ENCODE results near the gene HS6ST1. TPM values are rescaled to one million over a fixed set of nuclear protein-coding genes. Genes with fewer than 3 reads are reported as not detected.
"Not testable (repeated sequence)": the region's sequence is repeated elsewhere in the genome, so short reads cannot be mapped to it uniquely, and the experiment has no call there.

Gene HS6ST1
- total RNA-seq, 1 experiment from 2014 or later = 21.5 TPM

- Histone ChIP-seq H3K4me3 (ENCODE audit: low read length) (no peak overlapping the region), H3K4me1 (ENCODE audit: insufficient read depth, low read length) (no peaks in the 10 kb centered on the region), H4K20me1 (ENCODE audit: low read length) (no peaks in the 10 kb centered on the region), H3K27ac (ENCODE audit: low read length) (no peak overlapping the region), H2AFZ (ENCODE audit: low read length) (no peak overlapping the region), H3F3A (ENCODE audit: low read length, unreplicated experiment) (no peaks in the 10 kb centered on the region), H3K9me2 (replicated peaks; ENCODE audit: low read length) (no peaks in the 10 kb centered on the region), H3K9me3 (ENCODE audit: low read length) (no peaks in the 10 kb centered on the region), H3K4me2 (ENCODE audit: low read length) (no peak overlapping the region), H3K79me2 (ENCODE audit: low read length) (no peaks in the 10 kb centered on the region), H3K27me3 (ENCODE audit: low read length) (no peaks in the 10 kb centered on the region), H3K9ac (ENCODE audit: low read length) (no peak overlapping the region), H3K36me3 (ENCODE audit: low read depth, low read length) (peaks cover 3% of the 10 kb centered on the region; the same call in 1 of the 2 replicates)
- TF ChIP-seq EZH2phosphoT487 (IDR thresholded peaks at IDR 0.05; ENCODE audit: borderline replicate concordance, low read length) (no peak), CTCF (conservative IDR thresholded peaks at IDR 0.05; ENCODE audit: low read depth, low read length) (no peak), EZH2 (IDR thresholded peaks at IDR 0.05; ENCODE audit: low read length, unreplicated experiment) (no peak)
- intact Hi-C loops (cut with micrococcal nuclease) = no loop called here
- BruUV-seq (replicated peaks) = no TSS peak
- ATAC-seq (no peak), DNase-seq (no peak)
- POLR2A ChIA-PET (ENCODE audit: unreplicated experiment) = no interaction called here
- CTCF ChIA-PET = no interaction called here
These were observed 49.3 kb downstream of the HS6ST1 start for GRCh38 chr2:128269063-128269989.

- H3K9me3 ChIP-seq (ENCODE audit: low read length); H3F3A ChIP-seq (ENCODE audit: low read length, unreplicated experiment); H3K9ac ChIP-seq (ENCODE audit: low read length); H3K79me2 ChIP-seq (ENCODE audit: low read length); H3K4me1 ChIP-seq (ENCODE audit: insufficient read depth, low read length); CTCF ChIA-PET; H2AFZ ChIP-seq (ENCODE audit: low read length); H3K27ac ChIP-seq (ENCODE audit: low read length); H3K4me3 ChIP-seq (ENCODE audit: low read length); intact Hi-C loops (cut with micrococcal nuclease); H3K27me3 ChIP-seq (ENCODE audit: low read length); ATAC-seq; POLR2A ChIA-PET (ENCODE audit: unreplicated experiment); BruUV-seq (replicated peaks); H3K36me3 ChIP-seq (ENCODE audit: low read depth, low read length); DNase-seq; H3K9me2 ChIP-seq (replicated peaks; ENCODE audit: low read length); H4K20me1 ChIP-seq (ENCODE audit: low read length); H3K4me2 ChIP-seq (ENCODE audit: low read length): not testable (repeated sequence)
These were observed 50.1 kb downstream of the HS6ST1 start for GRCh38 chr2:128268611-128269010.

GRCh38 chr2:128268145-128268544 lies 50.5 kb downstream of the HS6ST1 start:
- H3K36me3 ChIP-seq (ENCODE audit: low read depth, low read length); H3K27me3 ChIP-seq (ENCODE audit: low read length); H3K4me2 ChIP-seq (ENCODE audit: low read length); CTCF ChIA-PET; H3K4me3 ChIP-seq (ENCODE audit: low read length); ATAC-seq; H4K20me1 ChIP-seq (ENCODE audit: low read length); H3K27ac ChIP-seq (ENCODE audit: low read length); H3K9ac ChIP-seq (ENCODE audit: low read length); H3K9me2 ChIP-seq (replicated peaks; ENCODE audit: low read length); H3K79me2 ChIP-seq (ENCODE audit: low read length); POLR2A ChIA-PET (ENCODE audit: unreplicated experiment); H3F3A ChIP-seq (ENCODE audit: low read length, unreplicated experiment); H3K9me3 ChIP-seq (ENCODE audit: low read length); intact Hi-C loops (cut with micrococcal nuclease); BruUV-seq (replicated peaks); DNase-seq; H3K4me1 ChIP-seq (ENCODE audit: insufficient read depth, low read length); H2AFZ ChIP-seq (ENCODE audit: low read length): not testable (repeated sequence)

- H3K9ac ChIP-seq (ENCODE audit: low read length); H3K4me2 ChIP-seq (ENCODE audit: low read length); H3K9me3 ChIP-seq (ENCODE audit: low read length); H3K27ac ChIP-seq (ENCODE audit: low read length); ATAC-seq; POLR2A ChIA-PET (ENCODE audit: unreplicated experiment); H3K27me3 ChIP-seq (ENCODE audit: low read length); H3K4me1 ChIP-seq (ENCODE audit: insufficient read depth, low read length); CTCF ChIA-PET; BruUV-seq (replicated peaks); intact Hi-C loops (cut with micrococcal nuclease); H4K20me1 ChIP-seq (ENCODE audit: low read length); H3F3A ChIP-seq (ENCODE audit: low read length, unreplicated experiment); H2AFZ ChIP-seq (ENCODE audit: low read length); H3K4me3 ChIP-seq (ENCODE audit: low read length); H3K79me2 ChIP-seq (ENCODE audit: low read length); DNase-seq; H3K36me3 ChIP-seq (ENCODE audit: low read depth, low read length); H3K9me2 ChIP-seq (replicated peaks; ENCODE audit: low read length): not testable (repeated sequence)
These were observed 51.0 kb downstream of the HS6ST1 start for GRCh38 chr2:128267649-128268048.

GRCh38 chr2:128267197-128267596 lies 51.5 kb downstream of the HS6ST1 start:
- CTCF ChIA-PET; H3K79me2 ChIP-seq (ENCODE audit: low read length); H3K9ac ChIP-seq (ENCODE audit: low read length); H3K4me3 ChIP-seq (ENCODE audit: low read length); H3K27me3 ChIP-seq (ENCODE audit: low read length); H3K27ac ChIP-seq (ENCODE audit: low read length); ATAC-seq; H3K9me3 ChIP-seq (ENCODE audit: low read length); H3F3A ChIP-seq (ENCODE audit: low read length, unreplicated experiment); intact Hi-C loops (cut with micrococcal nuclease); POLR2A ChIA-PET (ENCODE audit: unreplicated experiment); H2AFZ ChIP-seq (ENCODE audit: low read length); H3K36me3 ChIP-seq (ENCODE audit: low read depth, low read length); H3K9me2 ChIP-seq (replicated peaks; ENCODE audit: low read length); H3K4me1 ChIP-seq (ENCODE audit: insufficient read depth, low read length); BruUV-seq (replicated peaks); H4K20me1 ChIP-seq (ENCODE audit: low read length); H3K4me2 ChIP-seq (ENCODE audit: low read length); DNase-seq: not testable (repeated sequence)

- intact Hi-C loops (cut with micrococcal nuclease) = not testable (repeated sequence)
These were observed 52.2 kb downstream of the HS6ST1 start for GRCh38 chr2:128266463-128266862.

More at GRCh38 chr2:128266463-128266862, 52.2 kb downstream of the HS6ST1 start:
- H3K9me3 ChIP-seq (ENCODE audit: low read length); H2AFZ ChIP-seq (ENCODE audit: low read length); H3K9ac ChIP-seq (ENCODE audit: low read length); H3K4me1 ChIP-seq (ENCODE audit: insufficient read depth, low read length); H3K4me2 ChIP-seq (ENCODE audit: low read length); H3K9me2 ChIP-seq (replicated peaks; ENCODE audit: low read length); H3K36me3 ChIP-seq (ENCODE audit: low read depth, low read length); ATAC-seq; H4K20me1 ChIP-seq (ENCODE audit: low read length); DNase-seq; H3K4me3 ChIP-seq (ENCODE audit: low read length); CTCF ChIA-PET; H3K79me2 ChIP-seq (ENCODE audit: low read length); H3K27ac ChIP-seq (ENCODE audit: low read length); H3K27me3 ChIP-seq (ENCODE audit: low read length); H3F3A ChIP-seq (ENCODE audit: low read length, unreplicated experiment); POLR2A ChIA-PET (ENCODE audit: unreplicated experiment); BruUV-seq (replicated peaks): not testable (repeated sequence)

Measured in PC-3 (cell line).